ENCODE measurements around the gene RASSF4. TPM values are rescaled to one million over a fixed set of nuclear protein-coding genes. Genes with fewer than 3 reads are reported as not detected.

Gene RASSF4
- total RNA-seq, 1 experiment from 2014 or later: 2.8 TPM

DNA sequence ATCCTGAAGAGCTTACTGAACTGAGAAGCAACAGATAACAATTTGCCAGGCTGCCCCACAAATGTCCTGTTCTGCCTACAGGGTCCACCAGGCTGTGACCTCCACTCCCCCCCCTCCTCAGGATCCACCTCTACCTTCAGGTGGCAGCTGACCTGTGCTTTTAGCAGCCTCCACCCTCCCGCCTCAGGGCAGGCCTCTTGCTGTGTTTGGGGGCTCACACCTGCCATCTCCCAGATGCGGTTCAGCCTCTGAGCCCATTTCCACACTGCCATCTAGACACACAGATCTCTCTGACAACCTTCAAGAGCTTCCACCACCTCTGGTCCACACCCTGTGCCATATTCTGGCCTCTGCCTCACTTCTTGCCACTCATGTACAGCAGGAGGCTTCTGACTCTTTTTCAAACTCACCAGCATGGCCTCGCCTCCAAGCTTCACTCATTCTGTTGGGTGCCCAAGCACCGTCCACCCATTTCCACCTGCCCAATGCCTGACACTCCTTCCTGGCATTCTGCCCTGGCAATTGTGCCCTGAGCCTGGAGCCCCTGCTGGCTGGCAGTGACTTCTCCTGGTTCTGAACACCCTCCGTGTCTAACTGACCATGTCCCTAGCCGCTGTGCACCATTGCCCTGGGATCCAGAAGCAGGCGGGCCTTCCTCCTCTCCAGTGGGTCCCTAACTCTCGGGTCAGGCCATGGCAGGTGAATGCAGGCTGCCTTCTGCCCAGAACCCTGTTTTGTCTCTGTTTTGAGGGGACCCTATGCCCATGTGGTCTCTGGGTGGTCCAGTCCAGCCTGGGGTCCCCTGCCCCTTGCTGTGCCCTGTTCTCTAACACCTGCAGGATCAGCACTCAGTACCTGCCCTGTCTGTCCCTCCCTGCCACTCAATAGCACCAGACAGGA is 30.0 kb upstream of the RASSF4 start:
- TF ChIP-seq, protein P1, sequence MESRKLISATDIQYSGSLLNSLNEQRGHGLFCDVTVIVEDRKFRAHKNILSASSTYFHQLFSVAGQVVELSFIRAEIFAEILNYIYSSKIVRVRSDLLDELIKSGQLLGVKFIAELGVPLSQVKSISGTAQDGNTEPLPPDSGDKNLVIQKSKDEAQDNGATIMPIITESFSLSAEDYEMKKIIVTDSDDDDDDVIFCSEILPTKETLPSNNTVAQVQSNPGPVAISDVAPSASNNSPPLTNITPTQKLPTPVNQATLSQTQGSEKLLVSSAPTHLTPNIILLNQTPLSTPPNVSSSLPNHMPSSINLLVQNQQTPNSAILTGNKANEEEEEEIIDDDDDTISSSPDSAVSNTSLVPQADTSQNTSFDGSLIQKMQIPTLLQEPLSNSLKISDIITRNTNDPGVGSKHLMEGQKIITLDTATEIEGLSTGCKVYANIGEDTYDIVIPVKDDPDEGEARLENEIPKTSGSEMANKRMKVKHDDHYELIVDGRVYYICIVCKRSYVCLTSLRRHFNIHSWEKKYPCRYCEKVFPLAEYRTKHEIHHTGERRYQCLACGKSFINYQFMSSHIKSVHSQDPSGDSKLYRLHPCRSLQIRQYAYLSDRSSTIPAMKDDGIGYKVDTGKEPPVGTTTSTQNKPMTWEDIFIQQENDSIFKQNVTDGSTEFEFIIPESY (IDR thresholded peaks at IDR 0.05; ENCODE audit: extremely low read depth, insufficient replicate concordance, low read length): no peak
- no peak for TF ChIP-seq ZNF274 (IDR thresholded peaks at IDR 0.05; ENCODE audit: low read depth, low read length)
- TF ChIP-seq POLR2A (IDR thresholded peaks at IDR 0.05; ENCODE audit: borderline replicate concordance, extremely low read depth, insufficient read depth, insufficient read length): no peak
- TF ChIP-seq SRF (IDR thresholded peaks at IDR 0.05; ENCODE audit: low read depth): no peak
- TF ChIP-seq CEBPB (IDR thresholded peaks at IDR 0.05; ENCODE audit: low read depth): no peak
- TF ChIP-seq EGR1 (IDR thresholded peaks at IDR 0.05; ENCODE audit: low read depth): no peak
- TF ChIP-seq ZFX (IDR thresholded peaks at IDR 0.05): no peak
- no peak for TF ChIP-seq JUND (IDR thresholded peaks at IDR 0.05)
- TF ChIP-seq CBX3 (IDR thresholded peaks at IDR 0.05; ENCODE audit: low read depth): no peak
- TF ChIP-seq EZH2 (IDR thresholded peaks at IDR 0.05): no peak
- TF ChIP-seq EZH2phosphoT487 (IDR thresholded peaks at IDR 0.05; ENCODE audit: borderline replicate concordance): no peak
- Histone ChIP-seq H3K27ac (ENCODE audit: low read depth, low read length) (no peak overlapping the region), H3K4me3 (replicated peaks in 1 of 2; ENCODE audit: low read depth in 1 of 2, low read length in 2 of 2) (no peak overlapping the region), H3K4me2 (ENCODE audit: low read length) (no peak overlapping the region), H3K36me3 (ENCODE audit: control insufficient read depth in 1 of 2, insufficient read depth in 2 of 2, low read length in 2 of 2) (no peaks in the 10 kb centered on the region), H3K79me2 (ENCODE audit: insufficient read depth, low read length) (no peaks in the 10 kb centered on the region), H3K4me1 (ENCODE audit: control insufficient read depth in 1 of 2, insufficient read depth in 2 of 2, low read length in 2 of 2) (no peaks in the 10 kb centered on the region), H3K9me3 (ENCODE audit: control insufficient read depth in 1 of 2, insufficient read depth in 1 of 2, low read depth in 1 of 2, low read length in 2 of 2) (no peaks in the 10 kb centered on the region), H3K9ac (ENCODE audit: low read length) (no peak overlapping the region), H3K9me2 (ENCODE audit: insufficient read depth) (no peaks in the 10 kb centered on the region; the same call in 1 of the 2 replicates), H3K27me3 (ENCODE audit: insufficient read depth, low read length) (no peaks in the 10 kb centered on the region), H2AFZ (ENCODE audit: low read depth, low read length, poor library complexity, severe bottlenecking) (no peak overlapping the region), H4K20me1 (ENCODE audit: insufficient read depth) (no peaks in the 10 kb centered on the region)
- ATAC-seq (no peak), DNase-seq (ENCODE audit: low read depth, low spot score) (no peak)
- no TSS peak for BruUV-seq (replicated peaks)
- ChIA-PET RAD21 (ENCODE audit: low non-redundant PET in 1 of 2, low total read pairs in 2 of 2, uncharacterized antibody in 2 of 2, unreplicated experiment in 2 of 2) (no interaction called here), POLR2A (no interaction called here), CTCF (no interaction called here)
- intact Hi-C loops (cut with micrococcal nuclease): loop anchor here (10.0 kb wide), 1 partner anchor 305 kb away; no protein-coding TSS in a partner anchor
